Smooth muscle cell (in vitro differentiated cells): ENCODE measurements around the gene DGKB. TPM values are rescaled to one million over a fixed set of nuclear protein-coding genes. Genes with fewer than 3 reads are reported as not detected.
A peak's percentile ranks its signal among the peaks of the same experiment; 100 is the strongest.

Source experiments
- DNase-seq: peaks from one replicate; lab custom pipeline; 2025; ENCODE audit not compliant: unreplicated experiment; lab: John Stamatoyannopoulos, UW
- H2AFZ ChIP-seq: fragments of 200-600 bp; sonication (generic); 2 replicates; pipeline ENCODE4 v1.6.0; 2016; ENCODE audit warnings: antibody characterized with exemption, low read depth, mild to moderate bottlenecking
- H3F3A ChIP-seq: fragments of 200-600 bp; sonication (generic); 2 replicates; pipeline ENCODE4 v1.6.0; 2017; ENCODE audit warnings: antibody characterized with exemption, low read depth
- H3K27ac ChIP-seq: fragments of 200-600 bp; sonication (generic); 2 replicates; pipeline ENCODE4 v1.5.1; 2016; ENCODE audit warnings: low read depth, mild to moderate bottlenecking
- H3K27me3 ChIP-seq: fragments of 200-600 bp; sonication (generic); 2 replicates; pipeline ENCODE4 v1.6.1; 2016; ENCODE audit warnings: low read depth, mild to moderate bottlenecking
- H3K36me3 ChIP-seq: fragments of 200-600 bp; sonication (generic); 2 replicates; pipeline ENCODE4 v1.5.1; 2016; ENCODE audit warnings: low read depth
- H3K4me1 ChIP-seq: fragments of 200-600 bp; sonication (generic); 2 replicates; pipeline ENCODE4 v1.5.1; 2016; ENCODE audit warnings: low read depth
- H3K4me2 ChIP-seq: fragments of 200-600 bp; sonication (generic); 2 replicates; pipeline ENCODE4 v1.6.0; 2016; ENCODE audit warnings: mild to moderate bottlenecking
- H3K4me3 ChIP-seq: fragments of 200-600 bp; sonication (generic); 2 replicates; pipeline ENCODE4 v1.5.1; 2016; ENCODE audit warnings: mild to moderate bottlenecking
- H3K79me2 ChIP-seq: fragments of 200-600 bp; sonication (generic); 2 replicates; pipeline ENCODE4 v1.6.0; 2016; ENCODE audit warnings: low read depth, mild to moderate bottlenecking
- H3K9ac ChIP-seq: fragments of 200-600 bp; sonication (generic); 2 replicates; pipeline ENCODE4 v1.6.0; 2016; ENCODE audit warnings: low read depth
- H3K9me3 ChIP-seq: fragments of 200-600 bp; sonication (generic); replicated peaks from 2 replicates; pipeline ENCODE4 v1.5.1; 2016; ENCODE audit warnings: low read depth
- H4K20me1 ChIP-seq: fragments of 200-600 bp; sonication (generic); 2 replicates; pipeline ENCODE4 v1.6.0; 2016; ENCODE audit warnings: low read depth
- WGBS: methylation state at CpG from one replicate; pipeline ENCODE4 v1.1.7; 2016; ENCODE audit warnings: low lambda C conversion rate; 5-methylcytosine and 5-hydroxymethylcytosine counted together
- polyA plus RNA-seq: library from polyadenylated mRNA; unstranded; fragments of >200 nt; fragmentation: Nextera tagmentation; extraction: Ambion mirVana; gene quantifications from 2 replicates; pipeline ENCODE4 v1.2.1, GENCODE V29; 2016
- total RNA-seq: library from RNA; depleted of rRNA; stranded (reverse); fragments of >200 nt; gene quantifications from 2 replicates; pipeline ENCODE4 v1.2.3, GENCODE V29; 2014
- TF ChIP-seq, protein P1 (sequence below): fragments of 200-600 bp; sonication (generic); IDR thresholded peaks from 2 replicates; pipeline ENCODE4 v1.5.1; 2017; ENCODE audit warnings: borderline replicate concordance, mild to moderate bottlenecking, antibody characterized with exemption; ENCODE audit not compliant: insufficient read depth, poor library complexity, severe bottlenecking

The DGKB gene
- total and polyA plus RNA-seq, 2 experiments from 2014 or later = not detected

DNA sequence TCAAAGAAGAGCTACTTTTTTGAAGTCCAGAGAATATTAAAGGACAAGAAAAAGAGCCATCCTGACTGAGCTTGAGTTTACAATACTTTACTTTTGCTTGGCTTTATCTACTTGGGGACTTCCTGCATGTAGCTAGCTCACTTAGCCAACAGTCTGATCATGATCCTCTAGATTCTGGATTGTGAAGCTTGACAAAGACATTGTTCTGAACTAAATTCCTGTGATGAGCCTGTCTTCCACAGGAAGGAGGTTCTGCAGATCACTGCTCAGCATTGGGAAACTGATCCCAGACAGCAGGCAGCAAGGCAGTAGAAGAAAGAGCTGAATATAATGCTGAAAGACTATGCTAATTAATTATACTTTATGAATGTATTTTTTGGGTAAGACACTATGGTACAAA lies 296.4 kb downstream of the DGKB start:
- TF ChIP-seq, protein P1, sequence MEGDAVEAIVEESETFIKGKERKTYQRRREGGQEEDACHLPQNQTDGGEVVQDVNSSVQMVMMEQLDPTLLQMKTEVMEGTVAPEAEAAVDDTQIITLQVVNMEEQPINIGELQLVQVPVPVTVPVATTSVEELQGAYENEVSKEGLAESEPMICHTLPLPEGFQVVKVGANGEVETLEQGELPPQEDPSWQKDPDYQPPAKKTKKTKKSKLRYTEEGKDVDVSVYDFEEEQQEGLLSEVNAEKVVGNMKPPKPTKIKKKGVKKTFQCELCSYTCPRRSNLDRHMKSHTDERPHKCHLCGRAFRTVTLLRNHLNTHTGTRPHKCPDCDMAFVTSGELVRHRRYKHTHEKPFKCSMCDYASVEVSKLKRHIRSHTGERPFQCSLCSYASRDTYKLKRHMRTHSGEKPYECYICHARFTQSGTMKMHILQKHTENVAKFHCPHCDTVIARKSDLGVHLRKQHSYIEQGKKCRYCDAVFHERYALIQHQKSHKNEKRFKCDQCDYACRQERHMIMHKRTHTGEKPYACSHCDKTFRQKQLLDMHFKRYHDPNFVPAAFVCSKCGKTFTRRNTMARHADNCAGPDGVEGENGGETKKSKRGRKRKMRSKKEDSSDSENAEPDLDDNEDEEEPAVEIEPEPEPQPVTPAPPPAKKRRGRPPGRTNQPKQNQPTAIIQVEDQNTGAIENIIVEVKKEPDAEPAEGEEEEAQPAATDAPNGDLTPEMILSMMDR = no peak
- Histone ChIP-seq H3K4me1 (peaks cover 10% of the 10 kb centered on the region), H3K4me2 (peak overlapping the region; percentile 12), H3K79me2 (no peaks in the 10 kb centered on the region), H3F3A (no peaks in the 10 kb centered on the region), H4K20me1 (no peaks in the 10 kb centered on the region), H3K9ac (no peak overlapping the region), H3K27ac (no peak overlapping the region), H3K4me3 (no peak overlapping the region), H3K36me3 (no peaks in the 10 kb centered on the region), H2AFZ (no peak overlapping the region), H3K9me3 (no peaks in the 10 kb centered on the region), H3K27me3 (no peaks in the 10 kb centered on the region)
- no peak for DNase-seq

DNA sequence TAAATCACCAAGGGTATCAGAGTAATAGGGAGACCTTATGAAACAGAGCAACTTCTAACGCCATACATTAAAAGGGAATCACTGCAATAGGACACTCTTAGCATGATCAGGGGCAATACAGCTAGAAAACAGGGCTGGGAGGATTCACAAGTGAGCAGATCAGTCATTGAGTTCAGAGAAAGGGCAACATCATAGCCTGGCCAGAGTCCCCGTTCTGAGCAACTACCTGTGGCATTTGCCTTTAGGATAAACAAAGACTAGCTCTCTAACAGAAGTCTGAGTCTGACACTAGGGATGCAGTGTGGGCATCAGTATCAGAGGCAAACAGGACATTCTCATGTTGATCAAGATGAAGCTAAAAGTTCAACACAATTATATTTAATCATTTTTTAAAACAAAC lies 297.9 kb downstream of the DGKB start:
- no peak for DNase-seq
- 69% methylated on average over 2 of the region's 2 CpGs for WGBS
- H4K20me1 ChIP-seq = no peaks in the 10 kb centered on the region
- no peaks in the 10 kb centered on the region for H3K9me3 ChIP-seq
- no peaks in the 10 kb centered on the region for H3K27me3 ChIP-seq
- TF ChIP-seq, protein P1 = no peak
- peaks cover 10% of the 10 kb centered on the region for H3K4me1 ChIP-seq
- no peaks in the 10 kb centered on the region for H3K36me3 ChIP-seq
- no peaks in the 10 kb centered on the region for H3F3A ChIP-seq
- no peak overlapping the region for H3K4me2 ChIP-seq
- no peak overlapping the region for H3K4me3 ChIP-seq
- H3K79me2 ChIP-seq = no peaks in the 10 kb centered on the region
- H2AFZ ChIP-seq = no peak overlapping the region
- no peak overlapping the region for H3K9ac ChIP-seq
- no peak overlapping the region for H3K27ac ChIP-seq

DNA sequence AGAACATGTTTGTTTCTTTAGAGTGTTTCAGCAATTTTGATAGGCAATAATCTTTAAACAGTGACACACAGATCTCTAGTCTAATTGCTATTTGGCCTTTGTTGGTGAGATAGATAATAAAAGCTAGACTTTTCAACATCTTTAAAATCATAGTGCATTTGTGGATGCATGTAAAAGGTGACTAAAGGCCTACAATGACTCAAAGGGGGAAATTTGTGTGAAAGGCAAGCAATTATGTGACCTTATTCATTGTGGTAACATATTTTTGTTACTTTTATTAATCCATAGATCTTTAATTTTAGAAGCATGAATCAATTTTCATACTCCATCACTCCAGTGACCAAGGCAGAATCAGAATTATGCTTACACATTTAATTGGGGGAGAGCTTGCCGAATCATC lies 299.7 kb downstream of the DGKB start:
- DNase-seq = no peak
- no peaks in the 10 kb centered on the region for H3K27me3 ChIP-seq
- H3K36me3 ChIP-seq = no peaks in the 10 kb centered on the region
- H3K9me3 ChIP-seq = no peaks in the 10 kb centered on the region
- H3K9ac ChIP-seq = no peak overlapping the region
- H3K79me2 ChIP-seq = no peaks in the 10 kb centered on the region
- H3K4me1 ChIP-seq = peaks cover 10% of the 10 kb centered on the region
- H3K27ac ChIP-seq = no peak overlapping the region
- 93% methylated on average over 1 of the region's 1 CpG for WGBS
- H3K4me2 ChIP-seq = no peak overlapping the region
- no peaks in the 10 kb centered on the region for H4K20me1 ChIP-seq
- TF ChIP-seq, protein P1 = no peak
- H3K4me3 ChIP-seq = no peak overlapping the region
- H3F3A ChIP-seq = no peaks in the 10 kb centered on the region
- H2AFZ ChIP-seq = no peak overlapping the region

DNA sequence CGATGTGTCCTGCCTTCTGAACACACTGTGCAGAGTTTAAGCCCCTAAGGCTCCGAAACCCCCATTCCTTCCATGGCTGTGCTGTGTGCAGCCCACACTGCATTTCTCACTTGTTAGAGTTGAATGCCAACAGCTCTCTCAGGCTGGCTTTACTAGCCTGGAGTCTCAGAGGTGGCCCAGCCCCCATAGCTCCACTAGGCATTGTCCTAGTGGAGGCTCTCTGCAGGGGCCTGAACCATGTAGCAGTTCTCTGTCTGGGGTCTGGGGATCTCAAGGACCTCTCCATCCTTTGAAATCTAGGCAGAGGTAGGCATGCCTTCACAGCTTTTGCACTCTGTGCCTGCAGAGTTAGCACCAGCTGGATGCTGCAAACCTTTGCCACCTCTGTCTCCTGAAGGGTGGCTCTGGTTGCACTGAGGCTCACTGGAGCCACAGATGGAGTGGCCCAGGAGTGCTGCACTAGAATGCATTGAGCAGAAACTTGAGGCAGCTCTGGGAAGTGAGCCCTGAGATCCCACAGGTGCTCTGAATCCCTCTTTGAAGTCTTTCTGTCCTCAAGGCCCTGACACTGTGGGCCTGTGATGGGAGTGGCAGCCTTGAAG lies 301.7 kb downstream of the DGKB start:
- no peak for DNase-seq
- no peak overlapping the region for H3K9ac ChIP-seq
- WGBS = 93% methylated on average over 2 of the region's 2 CpGs
- no peaks in the 10 kb centered on the region for H3K36me3 ChIP-seq
- H3K4me1 ChIP-seq = peaks cover 5% of the 10 kb centered on the region
- no peaks in the 10 kb centered on the region for H3K27me3 ChIP-seq
- H3K27ac ChIP-seq = no peak overlapping the region
- TF ChIP-seq, protein P1 = no peak
- H3K9me3 ChIP-seq = no peaks in the 10 kb centered on the region
- no peak overlapping the region for H2AFZ ChIP-seq
- H3K79me2 ChIP-seq = no peaks in the 10 kb centered on the region
- no peaks in the 10 kb centered on the region for H4K20me1 ChIP-seq
- H3F3A ChIP-seq = no peaks in the 10 kb centered on the region
- H3K4me3 ChIP-seq = no peak overlapping the region
- H3K4me2 ChIP-seq = no peak overlapping the region
